Neuronal stem cell (in vitro differentiated cells): ENCODE data around the gene ISG20L2.

Experiments used
- DNase-seq: peaks from one replicate; pipeline ENCODE4 v3.0.0-alpha.2; 2013; ENCODE audit warnings: low spot score
- H2AFZ ChIP-seq: one replicate; pipeline ENCODE4 v1.6.1; 2013; ENCODE audit warnings: mild to moderate bottlenecking, low read length, inconsistent platforms
- H2AK5ac ChIP-seq: 2 replicates; pipeline ENCODE4 v1.6.1; 2013; ENCODE audit warnings: low read depth, mild to moderate bottlenecking, inconsistent platforms, low read length, moderate library complexity, mixed read lengths
- H2BK120ac ChIP-seq: 2 replicates; pipeline ENCODE4 v1.6.1; 2013; ENCODE audit warnings: low read depth, mild to moderate bottlenecking, inconsistent platforms, low read length, moderate library complexity, mixed read lengths
- H2BK12ac ChIP-seq: one replicate; pipeline ENCODE4 v1.6.1; 2013; ENCODE audit warnings: low read length, inconsistent platforms
- H2BK15ac ChIP-seq: 2 replicates; pipeline ENCODE4 v1.6.1; 2013; ENCODE audit warnings: mild to moderate bottlenecking, low read length, inconsistent platforms, mixed read lengths
- H2BK5ac ChIP-seq: one replicate; pipeline ENCODE4 v1.6.1; 2013; ENCODE audit warnings: inconsistent platforms, mild to moderate bottlenecking, low read length, moderate library complexity
- H3K14ac ChIP-seq: one replicate; pipeline ENCODE4 v1.6.1; 2013; ENCODE audit warnings: low read length, inconsistent platforms
- H3K18ac ChIP-seq: 2 replicates; pipeline ENCODE4 v1.6.1; 2013; ENCODE audit warnings: low read length, inconsistent platforms
- H3K23ac ChIP-seq: 2 replicates; pipeline ENCODE4 v1.6.1; 2013; ENCODE audit warnings: low read depth, mild to moderate bottlenecking, mixed read lengths, low read length, inconsistent platforms; ENCODE audit not compliant: poor library complexity
- H3K27ac ChIP-seq: replicated peaks from 3 replicates; pipeline ENCODE4 v1.5.1; 2013; ENCODE audit warnings: low read length, inconsistent platforms
- H3K27me3 ChIP-seq, 3 experiments: 2 replicates each; pipeline ENCODE4 v1.6.1; 2013; ENCODE audit warnings: low read length in 3 of 3, mild to moderate bottlenecking in 2 of 3, inconsistent platforms in 1 of 3, low read depth in 1 of 3, mixed read lengths in 1 of 3, moderate library complexity in 1 of 3; ENCODE audit not compliant: control insufficient read depth in 3 of 3, insufficient read depth in 3 of 3
- H3K36me3 ChIP-seq, 2 donors: replicated peaks in 1 of 2; 2 replicates each; pipeline ENCODE4 v1.6.1; 2013; ENCODE audit warnings: low read length in 2 of 2; ENCODE audit not compliant: control insufficient read depth in 2 of 2, insufficient read depth in 2 of 2
- H3K4ac ChIP-seq: 2 replicates; pipeline ENCODE4 v1.6.1; 2013; ENCODE audit warnings: inconsistent platforms, mild to moderate bottlenecking, low read length, moderate library complexity
- H3K4me1 ChIP-seq, 2 donors: 1 replicate in 1 of 2; 2 replicates in 1 of 2; pipeline ENCODE4 v1.6.1; 2013; ENCODE audit warnings: low read length in 2 of 2, low read depth in 1 of 2; ENCODE audit not compliant: control insufficient read depth in 2 of 2, insufficient read depth in 1 of 2
- H3K4me2 ChIP-seq: one replicate; pipeline ENCODE4 v1.6.1; 2013; ENCODE audit warnings: mild to moderate bottlenecking, low read length, inconsistent platforms; ENCODE audit not compliant: insufficient read depth, poor library complexity, severe bottlenecking
- H3K4me3 ChIP-seq, 2 donors: 2 replicates each; pipeline ENCODE4 v1.5.1; 2013; ENCODE audit warnings: low read length in 2 of 2, mild to moderate bottlenecking in 2 of 2, inconsistent platforms in 1 of 2, moderate library complexity in 1 of 2
- H3K79me1 ChIP-seq: one replicate; pipeline ENCODE4 v1.6.1; 2013; ENCODE audit warnings: low read depth, mild to moderate bottlenecking, inconsistent platforms, low read length, moderate library complexity
- H3K9ac ChIP-seq: one replicate; pipeline ENCODE4 v1.6.1; 2013; ENCODE audit warnings: mild to moderate bottlenecking, low read depth, low read length, inconsistent platforms; ENCODE audit not compliant: poor library complexity
- H3K9me3 ChIP-seq, 2 donors: replicated peaks in 1 of 2; 2 replicates each; pipeline versions ENCODE3 to v1.6.1; 2013; ENCODE audit warnings: low read length in 2 of 2, mild to moderate bottlenecking in 2 of 2, inconsistent platforms in 1 of 2, low read depth in 1 of 2, mixed read lengths in 1 of 2, moderate library complexity in 1 of 2; ENCODE audit not compliant: control insufficient read depth in 2 of 2, insufficient read depth in 1 of 2
- H4K8ac ChIP-seq: one replicate; pipeline ENCODE4 v1.6.1; 2013; ENCODE audit warnings: low read depth, mild to moderate bottlenecking, inconsistent platforms, low read length, moderate library complexity
- H4K91ac ChIP-seq: one replicate; pipeline ENCODE4 v1.6.1; 2013; ENCODE audit warnings: low read length, low read depth, mild to moderate bottlenecking, inconsistent platforms; ENCODE audit not compliant: poor library complexity
- WGBS, 2 donors: extraction: QIAGEN DNeasy Blood & Tissue Kit; methylation state at CpG; one replicate each; pipeline ENCODE4 v1.1.7; 2013; ENCODE audit warnings: missing lambda C conversion rate in 2 of 2, mixed read lengths in 1 of 2; ENCODE audit not compliant: insufficient read length in 2 of 2, insufficient replicate concordance in 1 of 2; ENCODE audit errors: extremely low coverage in 2 of 2; 5-methylcytosine and 5-hydroxymethylcytosine counted together

The ISG20L2 gene

DNA sequence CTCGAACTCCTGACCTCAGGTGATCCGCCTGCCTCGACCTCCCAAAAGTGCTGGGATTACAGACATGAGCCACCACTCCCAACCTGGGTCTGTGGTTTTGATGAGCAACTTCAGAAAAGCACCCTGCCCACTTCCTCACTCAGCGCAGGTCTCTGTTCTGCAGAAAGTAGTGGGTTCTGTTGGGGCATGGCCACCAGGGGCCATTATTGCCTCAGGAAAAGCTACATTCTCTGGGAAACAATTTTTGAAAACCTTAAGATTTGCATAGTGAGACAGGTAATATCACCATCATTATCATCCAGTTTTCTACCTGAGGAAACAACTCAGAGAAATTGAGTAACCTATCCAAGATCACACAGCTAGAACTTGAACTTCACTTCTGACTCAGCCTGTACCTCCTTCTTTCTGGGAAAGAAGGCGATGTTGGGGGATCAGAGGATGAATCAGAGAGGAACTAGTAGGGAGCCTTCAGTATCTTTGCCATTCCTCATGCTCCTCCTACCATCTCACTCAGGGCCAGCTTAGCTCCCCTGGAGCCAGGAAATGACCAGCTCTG, 44.3 kb downstream of the ISG20L2 start:
- WGBS, 2 donors: no CpG with 5 or more reads among the region's 5 CpGs
- Histone ChIP-seq H3K14ac (no peak overlapping the region), H2AFZ (no peak overlapping the region), H3K9ac (no peak overlapping the region), H3K18ac (no peak overlapping the region), H3K4me1 (peaks cover 0 to 3% of the 10 kb centered on the region in 2 donors), H3K4me2 (no peak overlapping the region), H3K27me3 (peaks cover 0 to 53% (median 0%) of the 10 kb centered on the region in 3 experiments), H3K27ac (no peak overlapping the region), H3K4me3 (no peak overlapping the region), H4K91ac (no peak overlapping the region), H2BK12ac (no peak overlapping the region), H3K36me3 (no peaks in the 10 kb centered on the region), H2BK5ac (no peak overlapping the region), H2BK120ac (no peak overlapping the region), H3K79me1 (peaks cover 2% of the 10 kb centered on the region), H2BK15ac (no peak overlapping the region), H3K4ac (no peak overlapping the region), H2AK5ac (no peak overlapping the region), H3K9me3 (no peaks in the 10 kb centered on the region), H4K8ac (no peak overlapping the region), H3K23ac (no peak overlapping the region)
- no peak for DNase-seq

DNA sequence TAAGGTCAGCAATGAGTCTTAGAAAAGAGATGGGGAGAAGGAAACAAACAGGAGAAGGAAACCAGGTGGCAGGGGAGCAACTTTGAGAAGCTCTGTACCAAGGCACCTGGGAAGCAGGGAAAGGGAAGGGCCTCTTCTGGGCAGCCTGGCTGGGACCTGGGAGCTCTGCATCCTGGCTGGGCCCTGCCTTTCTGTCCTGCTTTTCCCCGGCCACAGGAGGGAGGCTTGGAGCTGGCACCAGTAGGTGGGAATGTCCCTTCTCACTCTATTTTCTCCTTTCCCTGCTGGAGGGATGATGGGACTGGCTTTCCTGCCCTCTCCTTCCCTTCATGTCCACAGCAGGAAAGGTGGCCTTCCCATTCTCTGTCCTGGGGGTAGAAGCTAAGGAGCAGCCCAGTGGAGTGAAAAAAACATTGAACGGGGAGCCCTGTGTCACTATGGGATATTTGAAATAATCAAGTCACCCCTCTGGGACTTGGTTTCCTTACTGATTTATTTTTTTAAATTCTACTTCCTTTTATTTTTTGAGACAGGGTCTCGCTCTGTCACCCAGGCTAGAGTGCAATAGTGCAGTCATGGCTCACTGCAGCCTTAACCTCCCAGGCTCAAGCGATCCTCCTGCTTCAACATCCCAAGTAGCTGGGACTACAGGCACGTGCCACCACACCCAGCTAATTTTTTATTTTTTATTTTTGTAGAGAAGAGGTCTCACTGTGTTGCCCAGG, 46.2 kb downstream of the ISG20L2 start:
- H3K27ac ChIP-seq: no peak overlapping the region
- no peak overlapping the region for H3K4ac ChIP-seq
- H2AFZ ChIP-seq: no peak overlapping the region
- no peak overlapping the region for H4K8ac ChIP-seq
- H3K36me3 ChIP-seq: no peaks in the 10 kb centered on the region
- H3K27me3 ChIP-seq: peaks cover 0 to 62% (median 0%) of the 10 kb centered on the region in 3 experiments
- H2AK5ac ChIP-seq: peak overlapping the region; percentile 19
- H3K23ac ChIP-seq: no peak overlapping the region
- H2BK15ac ChIP-seq: peak overlapping the region; percentile 82
- WGBS, 2 donors: no CpG with 5 or more reads among the region's 5 CpGs
- H3K9me3 ChIP-seq: no peaks in the 10 kb centered on the region
- no peak overlapping the region for H3K14ac ChIP-seq
- H3K4me1 ChIP-seq: peaks cover 8 to 9% of the 10 kb centered on the region in 2 donors
- peaks cover 2% of the 10 kb centered on the region for H3K79me1 ChIP-seq
- H3K18ac ChIP-seq: peak overlapping the region; percentile 21
- no peak overlapping the region for H2BK12ac ChIP-seq
- no peak for DNase-seq
- H4K91ac ChIP-seq: no peak overlapping the region
- H3K9ac ChIP-seq: peak overlapping the region; percentile 54
- H3K4me3 ChIP-seq: no peak overlapping the region
- no peak overlapping the region for H2BK120ac ChIP-seq
- no peak overlapping the region for H2BK5ac ChIP-seq
- H3K4me2 ChIP-seq: no peak overlapping the region

DNA sequence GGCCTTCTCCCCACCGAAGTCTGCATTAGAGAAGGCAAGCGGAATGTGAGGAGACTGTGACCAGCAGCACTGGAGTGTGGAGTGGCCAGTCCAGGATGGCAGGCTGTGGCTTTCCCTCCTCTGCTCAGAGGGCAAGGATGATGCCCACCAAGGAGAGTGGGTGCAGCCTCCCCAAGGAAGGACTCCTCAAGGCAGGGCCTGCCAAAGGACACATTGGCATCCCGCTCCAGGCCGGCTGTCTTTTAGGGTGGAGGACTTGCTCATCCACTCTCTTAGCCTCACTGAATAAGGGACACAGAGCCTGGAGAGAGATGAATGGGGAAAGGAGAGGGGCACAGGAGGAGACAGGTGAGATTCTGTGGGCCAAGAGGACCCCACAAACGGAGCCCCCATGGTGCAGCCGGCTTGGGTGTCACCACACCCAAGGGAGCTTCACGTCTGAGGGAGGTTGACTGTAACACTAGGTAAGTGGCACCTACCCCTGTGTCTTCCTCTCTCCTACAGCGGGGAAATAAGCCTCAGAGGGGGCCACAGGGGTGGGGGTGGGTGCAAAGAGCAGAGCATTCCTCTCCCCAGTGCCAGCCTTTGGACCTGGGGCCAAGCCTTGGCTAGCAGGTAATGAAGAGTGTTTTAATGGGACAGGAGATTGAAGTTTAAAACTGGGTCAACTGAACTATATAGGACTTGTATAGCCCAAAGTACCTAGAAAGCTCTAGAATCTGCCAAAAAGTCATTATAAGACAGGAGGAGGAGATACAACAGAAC, 47.2 kb downstream of the ISG20L2 start:
- no CpG with 5 or more reads among the region's 8 CpGs for WGBS, 2 donors
- Histone ChIP-seq H3K23ac (no peak overlapping the region), H3K18ac (no peak overlapping the region), H3K9me3 (no peaks in the 10 kb centered on the region), H3K4me3 (no peak overlapping the region), H3K27me3 (peaks cover 0 to 62% (median 0%) of the 10 kb centered on the region in 3 experiments), H3K79me1 (peaks cover 2% of the 10 kb centered on the region), H2AFZ (no peak overlapping the region), H3K4ac (peak overlapping the region; percentile 59), H2AK5ac (peak overlapping the region; percentile 70), H3K4me2 (no peak overlapping the region), H3K4me1 (peaks cover 8 to 9% of the 10 kb centered on the region in 2 donors), H4K8ac (no peak overlapping the region), H3K36me3 (no peaks in the 10 kb centered on the region), H2BK15ac (peak overlapping the region; percentile 92), H2BK5ac (peak overlapping the region; percentile 16), H2BK12ac (peak overlapping the region; percentile 48), H4K91ac (no peak overlapping the region), H3K27ac (no peak overlapping the region), H3K9ac (no peak overlapping the region), H3K14ac (no peak overlapping the region), H2BK120ac (no peak overlapping the region)
- no peak for DNase-seq

DNA sequence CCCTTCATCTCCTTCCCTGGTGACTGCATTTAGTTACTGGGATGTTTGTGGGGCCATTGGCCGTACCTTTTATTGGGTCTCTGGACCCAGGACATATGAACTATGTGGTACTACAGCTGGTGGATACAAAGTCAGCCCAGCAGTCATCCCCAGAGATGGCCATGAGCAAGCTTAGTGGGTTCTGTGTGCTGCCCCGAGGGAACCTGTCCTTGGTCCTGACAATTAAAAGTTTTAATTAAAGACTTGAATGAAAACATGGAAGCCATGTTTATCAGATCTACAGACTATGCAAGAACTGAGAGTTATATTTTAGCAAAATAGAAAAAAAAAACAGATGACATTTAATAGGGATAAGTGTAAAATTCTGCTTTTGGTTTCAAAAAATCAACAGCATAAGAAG, 48.5 kb downstream of the ISG20L2 start:
- no peak overlapping the region for H3K14ac ChIP-seq
- no CpG with 5 or more reads among the region's 2 CpGs for WGBS, 2 donors
- no peak overlapping the region for H3K27ac ChIP-seq
- no peak overlapping the region for H3K23ac ChIP-seq
- no peak overlapping the region for H3K18ac ChIP-seq
- H3K36me3 ChIP-seq: peaks cover 2 to 10% of the 10 kb centered on the region in 2 donors
- no peak overlapping the region for H2BK5ac ChIP-seq
- H2BK12ac ChIP-seq: no peak overlapping the region
- H3K4me3 ChIP-seq: no peak overlapping the region
- no peak overlapping the region for H3K4ac ChIP-seq
- no peak overlapping the region for H4K91ac ChIP-seq
- H2BK120ac ChIP-seq: no peak overlapping the region
- H2AK5ac ChIP-seq: no peak overlapping the region
- H3K79me1 ChIP-seq: peaks cover 3% of the 10 kb centered on the region
- H2BK15ac ChIP-seq: no peak overlapping the region
- no peak overlapping the region for H4K8ac ChIP-seq
- no peak overlapping the region for H3K4me2 ChIP-seq
- H3K9ac ChIP-seq: no peak overlapping the region
- H3K4me1 ChIP-seq: peaks cover 8 to 13% of the 10 kb centered on the region in 2 donors
- H3K9me3 ChIP-seq: no peaks in the 10 kb centered on the region
- no peak for DNase-seq
- H3K27me3 ChIP-seq: peaks cover 0 to 58% (median 0%) of the 10 kb centered on the region in 3 experiments
- no peak overlapping the region for H2AFZ ChIP-seq
